ENCODE results near the gene CST9.
"Not testable (repeated sequence)": the region's sequence is repeated elsewhere in the genome, so short reads cannot be mapped to it uniquely, and the experiment has no call there.

The CST9 gene

GRCh38 chr20:23586735-23587525 lies 18.8 kb downstream of the CST9 start:
- no peak for DNase-seq (ENCODE audit: low read depth)

- DNase-seq (ENCODE audit: low read depth) = no peak
Observed at GRCh38 chr20:23585808-23586734, 19.6 kb downstream of the CST9 start.

- DNase-seq (ENCODE audit: low read depth) = no peak
Observed at GRCh38 chr20:23585449-23585807, 20.3 kb downstream of the CST9 start.

GRCh38 chr20:23584434-23585199 lies 21.1 kb downstream of the CST9 start:
- no peak for DNase-seq (ENCODE audit: low read depth)

- no peak for DNase-seq (ENCODE audit: low read depth)
Observed at GRCh38 chr20:23583526-23583925, 22.2 kb downstream of the CST9 start.

GRCh38 chr20:23582293-23582692 lies 23.4 kb downstream of the CST9 start:
- DNase-seq (ENCODE audit: low read depth) = no peak

- DNase-seq (ENCODE audit: low read depth) = not testable (repeated sequence)
Observed at GRCh38 chr20:23581833-23582232, 23.9 kb downstream of the CST9 start.

- no peak for DNase-seq (ENCODE audit: low read depth)
Observed at GRCh38 chr20:23574977-23575376, 30.7 kb downstream of the CST9 start.

- DNase-seq (ENCODE audit: low read depth) = no peak
Observed at GRCh38 chr20:23570178-23570760, 35.4 kb downstream of the CST9 start.

- no peak for DNase-seq (ENCODE audit: low read depth)
Observed at GRCh38 chr20:23569570-23569969, 36.1 kb downstream of the CST9 start.

- DNase-seq (ENCODE audit: low read depth) = no peak
Observed at GRCh38 chr20:23568971-23569330, 36.8 kb downstream of the CST9 start.

GRCh38 chr20:23568320-23568970 lies 37.3 kb downstream of the CST9 start, which contains the start of gene CST9L:
TSS of gene CST9L (minus strand) at chr20:23568484. CDS start at chr20:23568450, 34 bp downstream.
- no peak for DNase-seq (ENCODE audit: low read depth)

GRCh38 chr20:23566199-23566932 lies 39.4 kb downstream of the CST9 start:
- no peak for DNase-seq (ENCODE audit: low read depth)

- DNase-seq (ENCODE audit: low read depth) = no peak
Observed at GRCh38 chr20:23565503-23566045, 40.1 kb downstream of the CST9 start.

GRCh38 chr20:23564927-23565326 lies 40.8 kb downstream of the CST9 start:
- no peak for DNase-seq (ENCODE audit: low read depth)

- no peak for DNase-seq (ENCODE audit: low read depth)
Observed at GRCh38 chr20:23562721-23563342, 42.9 kb downstream of the CST9 start.

- DNase-seq (ENCODE audit: low read depth) = no peak
Observed at GRCh38 chr20:23554401-23554800, 51.3 kb downstream of the CST9 start.
